Large intestine (tissue), 3 donors: ENCODE results near the gene CNIH3. TPM values are rescaled to one million over a fixed set of nuclear protein-coding genes. Genes with fewer than 3 reads are reported as not detected.
"Not testable (repeated sequence)": the region's sequence is repeated elsewhere in the genome, so short reads cannot be mapped to it uniquely, and the experiment has no call there.

Experiments used
- DNase-seq, 2 donors: peaks; one replicate each; pipeline versions ENCODE4 v3.0.0 to v3.0.0-alpha.2; 2013
- H3K27ac ChIP-seq: one replicate; pipeline ENCODE4 v1.5.1; 2013; ENCODE audit warnings: low read length
- H3K27me3 ChIP-seq: 2 replicates; pipeline ENCODE4 v1.6.1; 2013; ENCODE audit warnings: low read length; ENCODE audit not compliant: control insufficient read depth, insufficient read depth
- H3K36me3 ChIP-seq: 2 replicates; pipeline ENCODE4 v1.6.1; 2013; ENCODE audit warnings: low read length; ENCODE audit not compliant: control insufficient read depth, insufficient read depth
- H3K4me1 ChIP-seq: one replicate; pipeline ENCODE4 v1.6.1; 2013; ENCODE audit warnings: low read length; ENCODE audit not compliant: control insufficient read depth, insufficient read depth
- H3K4me3 ChIP-seq: one replicate; pipeline ENCODE4 v1.5.1; 2013; ENCODE audit warnings: low read length
- H3K9me3 ChIP-seq: one replicate; pipeline ENCODE4 v1.6.1; 2013; ENCODE audit warnings: mild to moderate bottlenecking, low read depth, low read length, moderate library complexity; ENCODE audit not compliant: control insufficient read depth
- WGBS: methylation state at CpG from one replicate; pipeline ENCODE4 v1.1.5; 2013; ENCODE audit warnings: low lambda C conversion rate; ENCODE audit not compliant: insufficient coverage; 5-methylcytosine and 5-hydroxymethylcytosine counted together
- polyA plus RNA-seq: library from polyadenylated mRNA; unstranded; fragments of 120-200 nt; gene quantifications from one replicate; pipeline ENCODE4 v1.2.1, GENCODE V29; 2013

Gene CNIH3
- polyA plus RNA-seq, 1 donor = 2.1 TPM

DNA sequence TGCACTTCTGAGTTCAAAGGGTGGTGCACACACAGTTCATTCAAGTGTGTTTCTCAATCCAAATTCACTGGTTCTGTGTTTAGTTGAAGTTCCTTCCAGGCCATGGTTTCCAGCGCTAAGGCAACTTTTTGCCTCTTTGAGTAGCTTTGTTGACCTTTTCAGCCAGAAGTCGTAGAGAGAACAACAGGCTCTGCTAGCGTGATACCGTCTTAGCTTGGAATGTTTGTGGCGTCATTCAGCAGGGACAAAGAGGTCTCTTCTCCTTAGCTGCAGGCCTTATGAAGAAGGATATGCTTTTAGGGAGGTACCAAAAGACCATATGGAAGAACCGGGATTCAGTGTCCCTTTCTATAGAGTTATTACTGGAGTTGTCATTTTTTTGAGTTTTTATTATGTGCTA lies 65.7 kb downstream of the CNIH3 start:
- Histone ChIP-seq H3K4me3 (no peak overlapping the region), H3K27me3 (peaks cover under 1% of the 10 kb centered on the region), H3K4me1 (no peaks in the 10 kb centered on the region), H3K27ac (no peak overlapping the region), H3K9me3 (no peaks in the 10 kb centered on the region), H3K36me3 (no peaks in the 10 kb centered on the region)
- DNase-seq = no peak
- no CpG with 5 or more reads among the region's 6 CpGs for WGBS

DNA sequence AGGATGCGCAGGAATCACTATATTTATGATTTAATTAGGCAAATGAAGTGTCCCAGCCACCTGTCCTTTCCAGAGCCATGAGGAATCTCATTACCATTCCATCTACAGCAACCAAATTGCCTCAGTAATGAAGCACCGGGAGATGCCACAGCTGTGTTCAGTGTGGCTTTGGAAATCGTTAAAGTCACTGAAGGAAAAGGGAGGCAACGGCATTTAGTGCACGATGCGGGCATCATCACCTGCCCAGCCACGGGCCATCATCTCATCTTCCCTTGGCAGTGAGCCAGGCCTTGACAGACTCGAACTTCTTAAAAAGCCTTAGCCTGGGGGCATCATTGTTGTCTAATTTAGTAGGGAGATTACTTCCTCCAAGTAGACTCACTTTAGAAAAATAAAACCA lies 67.8 kb downstream of the CNIH3 start:
- Histone ChIP-seq H3K9me3 (no peaks in the 10 kb centered on the region), H3K27me3 (peaks cover 4% of the 10 kb centered on the region), H3K4me1 (no peaks in the 10 kb centered on the region), H3K4me3 (no peak overlapping the region), H3K27ac (no peak overlapping the region), H3K36me3 (no peaks in the 10 kb centered on the region)
- no CpG with 5 or more reads among the region's 8 CpGs for WGBS
- no peak for DNase-seq

GRCh38 chr1:224684979-224685425 lies 68.9 kb downstream of the CNIH3 start:
- Histone ChIP-seq H3K9me3 (no peaks in the 10 kb centered on the region), H3K27ac (no peak overlapping the region), H3K36me3 (no peaks in the 10 kb centered on the region), H3K4me1 (no peaks in the 10 kb centered on the region), H3K4me3 (no peak overlapping the region), H3K27me3 (peaks cover 4% of the 10 kb centered on the region)
- WGBS = no CpG with 5 or more reads among the region's 7 CpGs
- DNase-seq = no peak

DNA sequence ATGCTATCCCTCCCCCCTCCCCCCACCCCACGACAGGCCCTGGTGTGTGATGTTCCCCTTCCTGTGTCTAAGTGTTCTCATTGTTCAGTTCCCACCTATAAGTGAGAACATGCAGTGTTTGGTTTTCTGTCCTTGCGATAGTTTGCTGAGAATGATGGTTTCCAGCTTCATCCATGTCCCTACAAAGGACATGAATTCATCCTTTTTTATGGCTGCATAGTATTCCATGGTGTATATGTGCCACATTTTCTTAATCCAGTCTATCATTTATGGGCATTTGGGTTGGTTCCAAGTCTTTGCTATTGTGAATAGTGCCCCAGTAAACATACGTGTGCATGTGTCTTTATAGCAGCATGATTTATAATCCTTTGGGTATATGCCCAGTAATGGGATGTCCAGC lies 70.0 kb downstream of the CNIH3 start:
- WGBS = no CpG with 5 or more reads among the region's 3 CpGs

DNA sequence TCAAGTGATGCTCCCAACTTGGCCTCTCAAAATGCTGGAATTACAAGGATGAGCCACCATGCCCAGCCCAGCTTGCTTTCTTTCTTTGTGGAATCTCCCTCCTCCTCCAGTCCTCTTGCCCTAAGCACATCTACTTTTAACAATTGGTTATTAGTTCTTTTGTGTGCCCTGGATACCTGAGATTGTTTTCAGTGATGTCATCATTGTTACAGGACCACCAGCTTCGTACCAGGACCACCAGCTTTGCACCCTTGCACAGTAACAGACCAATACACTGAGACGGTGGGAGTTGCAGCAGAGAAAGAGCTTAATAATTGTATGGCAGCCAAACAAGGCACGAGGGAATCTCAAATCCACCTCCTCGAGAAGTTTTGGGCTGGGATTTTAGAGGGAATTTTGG lies 71.3 kb downstream of the CNIH3 start:
- Histone ChIP-seq H3K4me1 (no peaks in the 10 kb centered on the region), H3K27me3 (peaks cover 4% of the 10 kb centered on the region), H3K4me3 (no peak overlapping the region), H3K9me3 (no peaks in the 10 kb centered on the region), H3K36me3 (no peaks in the 10 kb centered on the region), H3K27ac (no peak overlapping the region)
- no CpG with 5 or more reads among the region's 4 CpGs for WGBS
- DNase-seq = no peak

More for the DNA sequence above, 70.0 kb downstream of the CNIH3 start:
- not testable (repeated sequence) for H3K27me3 ChIP-seq, H3K4me3 ChIP-seq, H3K4me1 ChIP-seq, H3K36me3 ChIP-seq, DNase-seq, H3K9me3 ChIP-seq, H3K27ac ChIP-seq

GRCh38 chr1:224689374-224689773 lies 73.3 kb downstream of the CNIH3 start:
- Histone ChIP-seq H3K4me3 (no peak overlapping the region), H3K27ac (no peak overlapping the region), H3K9me3 (no peaks in the 10 kb centered on the region), H3K36me3 (no peaks in the 10 kb centered on the region), H3K4me1 (no peaks in the 10 kb centered on the region), H3K27me3 (peaks cover 4% of the 10 kb centered on the region)
- 41% methylated on average over 4 of the region's 9 CpGs for WGBS
- DNase-seq = no peak

GRCh38 chr1:224690576-224690975 lies 74.5 kb downstream of the CNIH3 start:
- H3K4me1 ChIP-seq = no peaks in the 10 kb centered on the region
- DNase-seq = no peak
- no peaks in the 10 kb centered on the region for H3K36me3 ChIP-seq
- no CpG with 5 or more reads among the region's 4 CpGs for WGBS
- H3K27ac ChIP-seq = no peak overlapping the region
- no peak overlapping the region for H3K4me3 ChIP-seq
- H3K27me3 ChIP-seq = peaks cover 4% of the 10 kb centered on the region
- H3K9me3 ChIP-seq = no peaks in the 10 kb centered on the region

DNA sequence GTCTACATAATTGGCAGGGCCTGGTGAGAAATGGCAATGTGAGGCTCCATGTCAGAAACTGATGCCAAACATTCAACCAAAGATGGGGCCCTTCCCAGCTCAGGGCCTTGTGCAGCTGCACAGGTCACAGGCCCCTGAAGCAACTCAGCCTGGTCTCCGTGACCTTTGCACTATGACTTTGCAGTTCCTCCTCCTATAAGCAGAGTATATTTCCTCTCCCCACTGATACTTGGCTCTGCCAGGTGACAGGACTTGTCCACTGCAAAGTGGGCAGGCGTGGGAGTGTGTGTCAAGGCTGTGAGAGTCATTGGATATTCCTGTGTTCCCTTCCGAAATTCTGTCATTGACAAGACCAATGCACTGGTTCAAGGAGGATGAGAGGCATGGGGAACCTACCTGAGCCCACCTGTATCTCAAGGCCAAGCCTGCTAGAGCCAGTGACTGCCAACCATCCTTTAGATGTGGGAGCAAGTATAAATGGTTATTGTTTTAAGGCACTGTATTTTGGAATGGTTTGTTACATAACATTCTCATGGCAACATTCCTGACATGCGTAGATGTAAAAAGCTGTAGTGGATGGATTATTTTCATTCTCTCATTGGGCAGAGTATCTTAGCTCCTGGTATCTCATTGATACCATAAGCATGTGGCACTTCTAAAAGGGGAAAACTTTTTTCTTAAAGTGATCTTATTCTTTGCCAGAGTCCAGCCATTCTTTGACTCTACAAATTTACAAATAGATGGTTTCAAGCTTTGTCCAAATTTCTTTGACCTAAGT lies 75.2 kb downstream of the CNIH3 start:
- Histone ChIP-seq H3K36me3 (no peaks in the 10 kb centered on the region), H3K27ac (no peak overlapping the region), H3K9me3 (no peaks in the 10 kb centered on the region), H3K4me1 (no peaks in the 10 kb centered on the region), H3K4me3 (no peak overlapping the region), H3K27me3 (peaks cover 4% of the 10 kb centered on the region)
- no CpG with 5 or more reads among the region's 4 CpGs for WGBS
- no peak for DNase-seq

GRCh38 chr1:224694969-224695368 lies 78.9 kb downstream of the CNIH3 start:
- DNase-seq = no peak
- H3K36me3 ChIP-seq = no peaks in the 10 kb centered on the region
- H3K4me1 ChIP-seq = no peaks in the 10 kb centered on the region
- H3K4me3 ChIP-seq = no peak overlapping the region
- H3K27me3 ChIP-seq = no peaks in the 10 kb centered on the region
- no peaks in the 10 kb centered on the region for H3K9me3 ChIP-seq
- H3K27ac ChIP-seq = no peak overlapping the region
- no CpG with 5 or more reads among the region's 3 CpGs for WGBS

DNA sequence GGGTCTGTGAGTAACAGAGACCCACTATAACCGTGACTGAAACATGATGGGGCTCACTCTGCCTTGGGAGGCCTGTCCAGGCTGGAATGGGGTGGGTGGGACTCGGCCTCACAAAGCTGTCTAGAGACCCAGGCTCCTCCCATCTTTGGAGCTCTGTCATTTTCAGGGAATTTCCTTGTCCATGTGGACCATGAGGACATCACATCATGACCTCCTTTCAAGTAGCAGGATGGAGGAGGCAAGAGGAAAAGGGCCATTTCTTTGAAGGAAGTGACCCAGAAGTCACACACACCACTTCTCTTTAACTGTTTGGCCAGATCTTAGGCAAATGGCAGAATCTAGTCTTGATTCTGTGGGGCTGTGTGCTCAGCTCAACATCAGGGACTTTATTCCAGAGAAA lies 79.9 kb downstream of the CNIH3 start:
- Histone ChIP-seq H3K4me3 (no peak overlapping the region), H3K36me3 (no peaks in the 10 kb centered on the region), H3K27ac (no peak overlapping the region), H3K4me1 (no peaks in the 10 kb centered on the region), H3K27me3 (no peaks in the 10 kb centered on the region), H3K9me3 (no peaks in the 10 kb centered on the region)
- DNase-seq = no peak
- WGBS = no CpG with 5 or more reads among the region's 2 CpGs
